DMS79 treated with DMSO at 0.1 percent for 48 hours (cell line): ENCODE measurements around the gene SPECC1.
"Not testable (repeated sequence)": the region's sequence is repeated elsewhere in the genome, so short reads cannot be mapped to it uniquely, and the experiment has no call there.

Experiments used
- DNase-seq: peaks from one replicate; lab custom pipeline; 2025; lab: John Stamatoyannopoulos, UW

The SPECC1 gene

GRCh38 chr17:20009302-20010098 lies at the start of gene SPECC1:
Gene SPECC1, plus strand, starts transcription at chr17:20009359. Its CDS starts 87,293 bp downstream, at chr17:20096652.
- DNase-seq = peak; percentile 54

- not testable (repeated sequence) for DNase-seq
These were observed 46.2 kb upstream of the SPECC1 start for GRCh38 chr17:19962954-19963353.

GRCh38 chr17:19973156-19973555 lies 36.0 kb upstream of the SPECC1 start:
- DNase-seq = no peak

- DNase-seq = no peak
These were observed 33.6 kb upstream of the SPECC1 start for GRCh38 chr17:19975601-19976000.

- peak; percentile 29 for DNase-seq
These were observed 31.6 kb upstream of the SPECC1 start, which contains the start of gene AKAP10 for GRCh38 chr17:19977293-19978208. Gene AKAP10, minus strand, starts transcription at chr17:19977828. Its CDS starts 149 bp downstream, at chr17:19977679.

GRCh38 chr17:19978209-19978802 lies 30.9 kb upstream of the SPECC1 start:
- no peak for DNase-seq

GRCh38 chr17:19978805-19979211 lies 30.4 kb upstream of the SPECC1 start:
- no peak for DNase-seq

- DNase-seq = no peak
These were observed 29.0 kb upstream of the SPECC1 start for GRCh38 chr17:19979917-19980770.

GRCh38 chr17:19986941-19987861 lies 22.0 kb upstream of the SPECC1 start:
- DNase-seq = no peak

- DNase-seq = no peak
These were observed 21.3 kb upstream of the SPECC1 start for GRCh38 chr17:19987897-19988296.

- DNase-seq = no peak
These were observed 17.8 kb upstream of the SPECC1 start for GRCh38 chr17:19991252-19991885.

- DNase-seq = peak; percentile 75
These were observed 16.1 kb upstream of the SPECC1 start for GRCh38 chr17:19992803-19993713.

GRCh38 chr17:19996086-19996485 lies 13.1 kb upstream of the SPECC1 start:
- DNase-seq = no peak

GRCh38 chr17:19996502-19996901 lies 12.7 kb upstream of the SPECC1 start:
- DNase-seq = no peak

GRCh38 chr17:20008242-20009051 lies 712 bp upstream of the SPECC1 start:
- no peak for DNase-seq

GRCh38 chr17:20009052-20009301 lies 182 bp upstream of the SPECC1 start:
- DNase-seq = no peak

- DNase-seq = peak; percentile 48
These were observed 1.1 kb downstream of the SPECC1 start for GRCh38 chr17:20010099-20010863.
